ENCODE data around the gene SMIM10.
A peak's percentile ranks its signal among the peaks of the same experiment; 100 is the strongest.
"Not testable (repeated sequence)": the region's sequence is repeated elsewhere in the genome, so short reads cannot be mapped to it uniquely, and the experiment has no call there.

Gene SMIM10

GRCh38 chrX:134990801-134991481, at the start of gene SMIM10:
Gene SMIM10 (plus strand): TSS chrX:134990991. CDS start chrX:134991096, 105 bp downstream.
- peak within 1 kb of the TSS; percentile 58 for H3K4me3 ChIP-seq (ENCODE audit: low read depth, low read length)
- DNase-seq (ENCODE audit: low read depth), result peak; percentile 88
- no peak for TF ChIP-seq CTCF (conservative IDR thresholded peaks at IDR 0.05; ENCODE audit: low read depth, low read length)

GRCh38 chrX:134946364-134946763, 44.4 kb upstream of the SMIM10 start:
- DNase-seq (ENCODE audit: low read depth); H3K4me3 ChIP-seq (ENCODE audit: low read depth, low read length): not testable (repeated sequence)

- TF ChIP-seq CTCF (conservative IDR thresholded peaks at IDR 0.05; ENCODE audit: low read depth, low read length), result no peak
- DNase-seq (ENCODE audit: low read depth), result peak; percentile 89
- no peak overlapping the region for H3K4me3 ChIP-seq (ENCODE audit: low read depth, low read length)
Measured at GRCh38 chrX:134948333-134949241, 42.2 kb upstream of the SMIM10 start.

- no peak overlapping the region for H3K4me3 ChIP-seq (ENCODE audit: low read depth, low read length)
- TF ChIP-seq CTCF (conservative IDR thresholded peaks at IDR 0.05; ENCODE audit: low read depth, low read length), result no peak
- DNase-seq (ENCODE audit: low read depth), result peak; percentile 46
Measured at GRCh38 chrX:134949271-134949670, 41.5 kb upstream of the SMIM10 start.

GRCh38 chrX:134957836-134958235, 33.0 kb upstream of the SMIM10 start:
- no peak for DNase-seq (ENCODE audit: low read depth)
- no peak for TF ChIP-seq CTCF (conservative IDR thresholded peaks at IDR 0.05; ENCODE audit: low read depth, low read length)
- H3K4me3 ChIP-seq (ENCODE audit: low read depth, low read length), result no peak overlapping the region

- not testable (repeated sequence) for DNase-seq (ENCODE audit: low read depth); H3K4me3 ChIP-seq (ENCODE audit: low read depth, low read length)
Measured at GRCh38 chrX:134960366-134960765, 30.4 kb upstream of the SMIM10 start.

- no peak for TF ChIP-seq CTCF (conservative IDR thresholded peaks at IDR 0.05; ENCODE audit: low read depth, low read length)
- DNase-seq (ENCODE audit: low read depth), result peak; percentile 9
- H3K4me3 ChIP-seq (ENCODE audit: low read depth, low read length), result no peak overlapping the region
Measured at GRCh38 chrX:134963041-134963440, 27.8 kb upstream of the SMIM10 start.

GRCh38 chrX:134969726-134970125, 21.1 kb upstream of the SMIM10 start:
- no peak for TF ChIP-seq CTCF (conservative IDR thresholded peaks at IDR 0.05; ENCODE audit: low read depth, low read length)
- DNase-seq (ENCODE audit: low read depth), result no peak
- no peak overlapping the region for H3K4me3 ChIP-seq (ENCODE audit: low read depth, low read length)
